GM19193 (cell line): ENCODE measurements around the gene RND3.

ENCODE experiments used
- POLR2A ChIP-seq: IDR thresholded peaks from 4 replicates; pipeline ENCODE4 v1.6.1; 2011; ENCODE audit not compliant: insufficient read depth, insufficient read length; ENCODE audit errors: extremely low read depth

Gene RND3

GRCh38 chr2:150508497-150509137 is 21.1 kb upstream of the RND3 start:
- TF ChIP-seq POLR2A, result no peak

GRCh38 chr2:150507071-150507470 is 19.6 kb upstream of the RND3 start:
- no peak for TF ChIP-seq POLR2A

- TF ChIP-seq POLR2A, result no peak
Measured at GRCh38 chr2:150505178-150505577, 17.7 kb upstream of the RND3 start.

- TF ChIP-seq POLR2A, result no peak
Measured at GRCh38 chr2:150495993-150496627, 8.6 kb upstream of the RND3 start.

GRCh38 chr2:150495001-150495400 is 7.5 kb upstream of the RND3 start:
- no peak for TF ChIP-seq POLR2A

- TF ChIP-seq POLR2A, result no peak
Measured at GRCh38 chr2:150494234-150494945, 6.9 kb upstream of the RND3 start.

- no peak for TF ChIP-seq POLR2A
Measured at GRCh38 chr2:150491943-150492342, 4.5 kb upstream of the RND3 start.

- no peak for TF ChIP-seq POLR2A
Measured at GRCh38 chr2:150491430-150491829, 4.0 kb upstream of the RND3 start.

- TF ChIP-seq POLR2A, result no peak
Measured at GRCh38 chr2:150490466-150490865, 3.0 kb upstream of the RND3 start.

- TF ChIP-seq POLR2A, result no peak
Measured at GRCh38 chr2:150486539-150487484, 655 bp downstream of the RND3 start.

GRCh38 chr2:150485871-150486538 is 1.5 kb downstream of the RND3 start:
- no peak for TF ChIP-seq POLR2A

GRCh38 chr2:150485114-150485870 is 2.2 kb downstream of the RND3 start:
- peak; percentile 24 for TF ChIP-seq POLR2A

GRCh38 chr2:150484461-150485021 is 2.9 kb downstream of the RND3 start:
- TF ChIP-seq POLR2A, result no peak
